Panc1 (cell line): ENCODE measurements around the gene NAP1L5.

Experiments
- POLR2AphosphoS5 ChIP-seq: IDR thresholded peaks from 2 replicates; pipeline ENCODE4 v1.6.1; 2012; ENCODE audit warnings: mild to moderate bottlenecking, low read depth, low read length, moderate library complexity
- SIN3A ChIP-seq: IDR thresholded peaks from 2 replicates; pipeline ENCODE4 v1.6.1; 2012; ENCODE audit warnings: low read depth, mild to moderate bottlenecking, low read length, moderate library complexity, borderline replicate concordance; ENCODE audit not compliant: insufficient read depth
- TCF7L2 ChIP-seq: IDR thresholded peaks from 2 replicates; pipeline ENCODE4 v1.6.1; 2011; ENCODE audit warnings: mild to moderate bottlenecking, low read depth, low read length, inconsistent platforms
- TF ChIP-seq, protein P1 (sequence below): fragments of 450-650 bp; IDR thresholded peaks from 2 replicates; pipeline ENCODE4 v1.5.1; 2017; ENCODE audit warnings: mild to moderate bottlenecking

DNA sequence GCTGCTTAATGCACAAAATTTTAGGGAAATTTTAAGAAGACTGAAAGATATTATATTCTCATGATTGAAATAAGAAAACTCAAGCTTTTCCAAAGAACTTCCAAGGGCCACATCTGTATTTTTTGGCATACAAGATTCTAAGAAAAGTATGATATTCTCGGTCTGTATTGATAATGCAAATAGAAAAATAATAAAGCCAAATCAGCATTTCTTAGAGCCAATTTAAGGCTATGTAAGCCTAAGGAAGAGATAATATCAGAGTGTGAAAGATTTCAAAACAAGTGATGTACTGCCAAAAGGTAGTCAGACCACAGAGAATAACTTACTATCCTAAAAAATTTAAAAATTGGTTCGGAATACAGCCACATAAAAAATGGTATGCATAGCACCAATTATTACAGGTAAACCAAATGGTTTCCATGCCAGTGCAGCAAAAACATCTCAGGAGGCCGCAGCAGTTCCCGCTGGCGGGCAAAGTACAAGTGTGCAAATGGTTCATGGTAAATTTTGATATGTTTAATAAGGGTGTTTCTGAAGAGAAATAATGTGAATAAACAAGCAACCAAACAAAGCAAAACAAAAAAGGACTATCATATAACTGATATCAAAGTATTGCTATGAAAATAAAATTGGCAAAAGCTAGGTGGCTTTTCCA lies 35.2 kb upstream of the NAP1L5 start:
- TF ChIP-seq, protein P1, sequence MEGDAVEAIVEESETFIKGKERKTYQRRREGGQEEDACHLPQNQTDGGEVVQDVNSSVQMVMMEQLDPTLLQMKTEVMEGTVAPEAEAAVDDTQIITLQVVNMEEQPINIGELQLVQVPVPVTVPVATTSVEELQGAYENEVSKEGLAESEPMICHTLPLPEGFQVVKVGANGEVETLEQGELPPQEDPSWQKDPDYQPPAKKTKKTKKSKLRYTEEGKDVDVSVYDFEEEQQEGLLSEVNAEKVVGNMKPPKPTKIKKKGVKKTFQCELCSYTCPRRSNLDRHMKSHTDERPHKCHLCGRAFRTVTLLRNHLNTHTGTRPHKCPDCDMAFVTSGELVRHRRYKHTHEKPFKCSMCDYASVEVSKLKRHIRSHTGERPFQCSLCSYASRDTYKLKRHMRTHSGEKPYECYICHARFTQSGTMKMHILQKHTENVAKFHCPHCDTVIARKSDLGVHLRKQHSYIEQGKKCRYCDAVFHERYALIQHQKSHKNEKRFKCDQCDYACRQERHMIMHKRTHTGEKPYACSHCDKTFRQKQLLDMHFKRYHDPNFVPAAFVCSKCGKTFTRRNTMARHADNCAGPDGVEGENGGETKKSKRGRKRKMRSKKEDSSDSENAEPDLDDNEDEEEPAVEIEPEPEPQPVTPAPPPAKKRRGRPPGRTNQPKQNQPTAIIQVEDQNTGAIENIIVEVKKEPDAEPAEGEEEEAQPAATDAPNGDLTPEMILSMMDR = no peak
- TF ChIP-seq POLR2AphosphoS5 (no peak), TCF7L2 (no peak), SIN3A (no peak)
